Erythroblast (primary cell): ENCODE data around the gene PTPRD.

Source experiments
- GATA1 ChIP-seq: IDR thresholded peaks from 2 replicates; pipeline ENCODE4 v1.6.1; 2011; ENCODE audit warnings: low read depth, mild to moderate bottlenecking, control low read depth, low read length, moderate library complexity
- POLR2A ChIP-seq: IDR thresholded peaks from 2 replicates; pipeline ENCODE4 v1.6.1; 2011; ENCODE audit warnings: mild to moderate bottlenecking, low read length

DNA sequence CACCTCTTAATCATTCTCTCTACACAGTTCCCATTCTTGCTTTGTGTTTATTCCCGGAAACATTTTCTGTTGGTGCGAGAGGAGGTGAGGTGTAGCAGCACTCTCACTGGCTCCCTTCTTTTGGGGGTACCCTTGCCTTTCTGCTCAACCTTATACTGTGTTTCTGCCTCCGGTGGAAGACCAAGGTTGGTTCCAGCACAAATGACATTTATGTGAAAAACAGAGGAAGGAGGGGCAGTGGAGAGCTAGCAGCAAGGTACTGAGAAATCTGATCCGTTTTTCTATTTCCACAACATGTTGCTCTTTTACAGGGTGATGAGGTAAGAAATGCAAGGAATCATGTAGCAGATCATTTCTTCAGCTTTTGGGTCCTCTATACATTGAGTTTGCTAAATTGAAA lies 2165.2 kb downstream of the PTPRD start:
- TF ChIP-seq POLR2A (no peak), GATA1 (no peak)
